GM21423 (cell line): ENCODE measurements around the gene TTC12.

Experiments used
- ATAC-seq: cut with Tn5 transposase; IDR thresholded peaks from one replicate; pipeline ENCODE4 v1.9.1; 2021; ENCODE audit warnings: mild to moderate bottlenecking, moderate library complexity; ENCODE audit not compliant: unreplicated experiment

Gene TTC12

DNA sequence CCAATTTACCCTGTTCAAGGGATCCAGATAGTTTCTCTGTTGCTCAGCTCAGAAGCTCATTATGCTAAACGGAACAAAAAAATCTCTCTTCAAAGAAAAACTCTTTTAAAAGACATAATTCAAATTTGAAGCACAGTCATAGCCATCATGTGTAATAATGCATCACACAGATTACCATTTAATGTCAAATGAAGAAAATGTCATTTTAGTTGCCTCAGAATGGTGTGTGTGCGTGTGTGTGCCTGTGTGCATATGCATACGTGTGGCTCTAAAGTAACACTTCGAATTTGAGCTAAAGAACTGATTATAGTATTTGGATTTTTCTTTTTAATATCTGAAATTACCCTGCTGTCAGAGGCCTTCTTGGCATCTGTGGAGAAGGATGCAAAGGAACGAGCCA lies 9.9 kb downstream of the TTC12 start:
- no peak for ATAC-seq

DNA sequence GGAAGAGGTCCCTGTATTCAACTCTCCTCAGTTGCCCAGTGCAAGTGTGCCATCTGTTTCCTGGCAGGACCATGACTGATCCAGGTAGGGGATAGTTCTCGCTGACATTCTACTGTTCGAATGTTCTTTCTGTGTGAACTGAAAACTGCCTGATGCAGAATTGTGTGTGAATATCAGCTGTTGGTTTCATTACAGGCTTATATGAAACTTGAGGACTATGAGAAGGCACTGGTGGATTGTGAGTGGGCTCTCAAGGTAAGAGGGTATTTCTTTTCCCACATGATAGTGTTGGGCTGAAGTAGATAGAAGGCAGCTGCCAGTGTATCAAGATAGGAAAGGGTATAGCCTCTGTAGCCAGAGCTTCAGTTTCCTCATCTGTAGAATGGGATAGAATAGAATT lies 15.3 kb downstream of the TTC12 start:
- no peak for ATAC-seq

DNA sequence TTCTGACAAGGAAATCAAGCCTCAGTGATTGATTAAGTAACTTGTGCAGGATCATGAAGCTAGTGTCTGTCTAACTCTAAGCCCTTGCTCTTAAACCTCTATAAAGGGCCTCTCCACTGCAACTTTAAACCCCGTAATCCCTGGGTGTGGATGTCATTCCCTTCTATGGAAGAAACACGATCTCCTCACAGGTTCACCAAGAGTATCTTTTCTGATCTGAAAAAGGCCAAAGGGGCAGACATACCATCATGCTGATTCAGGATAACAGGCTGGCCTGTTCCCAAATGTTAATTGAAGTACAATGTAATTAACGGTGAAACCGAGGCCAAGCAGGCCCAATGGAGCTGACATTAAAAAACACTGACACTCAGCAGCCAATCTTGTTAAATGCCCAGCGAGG lies 17.1 kb downstream of the TTC12 start:
- no peak for ATAC-seq

DNA sequence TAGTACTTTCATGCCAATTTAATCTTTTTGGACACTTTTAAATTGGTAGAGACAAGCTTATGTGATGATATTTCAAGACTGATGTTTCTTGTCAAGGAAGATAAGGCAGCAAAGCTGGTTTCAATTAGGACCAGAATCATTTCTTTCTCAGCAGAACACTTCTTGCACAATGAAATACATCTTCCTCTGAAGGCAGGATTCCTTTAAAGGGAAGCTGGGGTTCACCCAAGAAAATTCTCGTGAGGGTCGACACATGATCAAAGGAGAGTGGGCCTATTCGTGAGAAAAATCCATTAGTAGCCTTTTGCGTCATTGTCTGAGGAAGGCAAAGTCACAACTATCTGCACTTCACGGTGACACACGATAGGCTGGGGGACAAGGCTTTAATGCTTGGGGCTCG lies 17.6 kb downstream of the TTC12 start:
- no peak for ATAC-seq

DNA sequence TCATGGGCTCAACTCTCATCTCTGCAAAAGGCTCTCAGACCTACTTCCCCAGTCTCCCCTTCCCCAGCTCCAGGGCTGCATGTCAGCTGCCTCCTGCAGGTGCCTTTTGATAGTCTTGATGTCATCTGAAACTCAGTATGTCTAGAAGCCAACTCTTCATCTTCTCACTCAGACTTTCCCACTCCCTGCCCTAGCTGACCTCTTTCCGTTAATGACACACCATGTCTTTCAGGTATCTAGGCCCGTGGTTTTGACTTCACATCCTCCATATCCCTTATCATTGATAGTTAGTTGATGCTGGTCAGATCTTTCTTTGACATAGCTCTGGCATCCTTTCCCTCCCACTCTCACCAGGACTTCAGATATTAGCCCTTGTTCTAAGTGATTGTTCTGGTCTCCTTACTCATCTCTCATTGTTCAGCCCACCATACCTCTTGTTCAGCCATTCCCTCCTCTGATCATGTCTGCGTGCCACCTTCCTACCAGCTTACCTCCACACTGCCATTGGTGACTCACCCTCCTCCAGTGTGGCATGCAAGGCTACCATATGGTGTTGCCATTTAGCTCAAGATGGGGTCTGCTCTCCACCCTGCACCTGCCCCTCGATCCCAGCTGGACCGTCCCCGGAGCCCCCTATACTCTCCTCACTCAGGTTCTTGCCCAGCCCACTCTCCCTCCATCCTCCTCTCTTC lies 18.4 kb downstream of the TTC12 start:
- ATAC-seq, result no peak

DNA sequence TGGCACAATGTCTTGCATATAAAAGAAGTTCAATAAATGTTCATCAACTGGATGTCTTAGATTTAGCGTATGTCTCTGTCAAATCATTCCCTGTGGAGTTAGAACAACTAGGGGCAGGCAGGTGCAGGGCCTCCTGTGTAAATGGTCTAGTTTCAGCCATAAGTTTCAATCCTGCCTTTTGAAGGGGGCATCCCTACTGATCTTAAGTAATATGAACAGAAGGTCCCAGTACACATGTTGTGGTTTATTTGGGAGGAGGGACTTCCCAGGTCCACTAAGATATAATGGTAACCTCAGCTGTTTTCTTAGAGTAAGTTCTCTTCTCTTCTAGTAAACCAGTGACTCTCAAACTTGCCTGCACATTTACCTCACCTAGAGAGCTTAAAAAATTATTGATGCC lies 19.8 kb downstream of the TTC12 start:
- peak; percentile 68 for ATAC-seq

DNA sequence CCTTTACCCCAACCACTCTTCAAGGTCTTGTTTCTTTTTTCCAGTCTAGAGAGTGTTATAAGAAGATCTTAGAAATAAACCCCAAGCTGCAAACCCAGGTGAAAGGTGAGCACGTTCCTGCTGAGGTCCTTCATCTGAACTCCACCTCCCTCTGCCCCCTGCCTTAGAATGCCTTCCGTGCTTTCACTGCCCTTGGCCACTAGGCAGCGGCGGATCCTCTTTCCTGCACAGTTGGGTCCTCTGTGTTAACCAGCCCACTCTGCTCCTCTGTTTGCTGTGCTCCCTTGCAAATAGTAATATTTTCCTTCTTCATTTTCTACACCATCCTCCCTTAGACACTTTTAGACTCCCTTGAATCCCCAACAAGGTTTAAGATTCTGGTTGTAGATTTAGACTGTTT lies 24.3 kb downstream of the TTC12 start:
- no peak for ATAC-seq

DNA sequence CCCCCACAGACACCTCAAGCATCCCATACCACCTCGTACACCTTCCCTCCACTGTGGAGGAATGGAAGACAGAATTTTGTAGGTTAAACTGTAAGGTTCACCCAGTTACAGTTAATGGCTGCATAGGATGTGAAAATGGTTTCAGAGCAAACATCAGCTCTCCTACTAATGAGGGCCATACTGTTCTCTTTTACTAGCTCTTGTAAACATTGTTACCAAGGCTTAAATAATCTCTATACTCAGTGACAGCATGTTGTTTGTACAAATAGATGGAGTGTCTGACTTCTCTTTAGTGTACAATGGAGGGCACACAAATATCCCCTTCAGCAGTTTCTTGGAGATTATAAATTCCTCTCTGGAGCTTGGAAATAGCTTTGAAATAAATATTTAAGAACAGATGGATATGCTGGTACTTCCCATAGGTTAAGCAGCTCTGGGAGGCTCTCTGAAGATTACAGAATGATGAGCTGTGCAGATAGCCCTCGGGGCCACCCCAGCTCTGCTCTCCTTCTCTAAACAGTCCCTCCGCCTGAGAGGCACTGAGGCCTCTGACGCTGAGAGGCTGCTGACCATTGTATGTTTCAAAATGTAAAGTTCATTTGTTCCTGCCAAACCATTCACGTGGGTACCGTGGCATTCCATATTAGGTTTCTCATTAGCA lies 25.7 kb downstream of the TTC12 start:
- ATAC-seq, result no peak

DNA sequence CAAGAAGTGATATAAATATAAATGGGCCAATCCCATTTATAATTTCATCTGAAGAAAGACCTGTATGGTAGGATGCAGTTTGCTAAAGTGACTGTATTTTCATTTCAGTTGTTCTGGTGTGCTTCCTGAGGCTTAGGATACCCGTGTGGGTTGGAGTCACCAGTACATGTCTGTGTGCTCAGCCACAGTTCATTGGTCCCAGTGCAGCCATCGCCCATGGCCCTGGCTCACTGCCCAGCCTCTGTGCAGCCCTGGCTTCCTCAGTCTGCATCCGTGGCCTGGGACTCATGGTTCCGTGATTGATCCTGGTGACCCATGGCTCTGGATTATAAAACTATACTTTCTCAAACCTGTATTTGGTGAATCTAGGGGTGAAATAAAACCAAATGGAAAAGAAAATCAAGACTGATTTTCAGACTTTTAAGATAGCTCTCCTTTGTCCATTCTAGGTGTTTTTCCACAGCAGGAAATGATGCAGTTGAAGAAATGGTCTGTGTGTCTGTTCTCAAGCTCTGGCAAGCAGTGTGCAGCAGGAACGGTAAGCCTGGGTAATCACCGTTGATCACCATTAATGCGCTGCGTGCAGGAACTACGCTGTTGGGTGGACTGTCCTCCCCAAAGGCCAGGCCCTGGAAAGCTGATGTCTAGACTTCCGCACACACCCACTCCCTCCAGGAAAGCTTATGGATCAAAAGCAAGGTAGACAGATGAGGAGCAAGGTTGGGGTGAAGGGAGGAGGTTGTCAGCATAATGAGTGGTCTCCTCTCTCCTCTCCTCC lies 27.2 kb downstream of the TTC12 start:
- ATAC-seq, result no peak

DNA sequence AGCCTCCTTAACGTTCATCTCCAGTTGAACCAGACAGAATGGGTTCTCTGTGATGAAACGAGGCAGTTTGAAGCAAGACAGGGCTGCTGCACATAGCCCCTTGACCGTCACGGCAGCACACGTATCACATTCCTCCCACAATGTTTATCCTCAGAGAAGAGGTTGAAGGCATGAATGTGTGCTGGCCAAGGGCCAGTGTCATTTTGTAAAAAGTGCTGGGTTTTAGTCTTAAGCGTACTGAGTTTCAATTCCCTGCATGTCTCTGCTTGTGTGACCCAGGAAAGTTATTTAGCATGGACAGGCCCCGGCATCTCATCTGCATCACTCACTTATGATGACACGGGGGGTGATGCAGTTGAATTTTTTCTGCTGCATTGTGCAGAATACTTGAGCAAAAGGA lies 31.6 kb downstream of the TTC12 start:
- ATAC-seq, result no peak

DNA sequence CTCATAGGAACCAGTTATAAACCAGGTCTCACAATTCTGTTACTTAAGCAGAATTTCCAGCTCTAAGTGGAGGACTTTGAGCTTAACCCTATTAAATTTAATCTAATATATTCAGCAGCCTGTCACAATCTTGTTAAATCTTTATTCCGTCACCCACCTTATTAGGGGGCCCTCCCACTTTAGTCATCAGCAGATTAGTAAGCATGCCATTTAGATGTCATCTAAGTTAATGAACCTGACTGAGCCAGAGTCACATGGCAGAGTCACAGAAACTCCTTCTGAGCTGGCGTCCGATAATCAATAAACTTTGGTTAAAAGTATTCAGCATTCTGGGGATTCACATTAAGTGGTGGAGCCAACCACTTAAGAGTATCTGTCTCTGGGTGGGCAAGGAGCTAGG lies 35.1 kb downstream of the TTC12 start:
- no peak for ATAC-seq

DNA sequence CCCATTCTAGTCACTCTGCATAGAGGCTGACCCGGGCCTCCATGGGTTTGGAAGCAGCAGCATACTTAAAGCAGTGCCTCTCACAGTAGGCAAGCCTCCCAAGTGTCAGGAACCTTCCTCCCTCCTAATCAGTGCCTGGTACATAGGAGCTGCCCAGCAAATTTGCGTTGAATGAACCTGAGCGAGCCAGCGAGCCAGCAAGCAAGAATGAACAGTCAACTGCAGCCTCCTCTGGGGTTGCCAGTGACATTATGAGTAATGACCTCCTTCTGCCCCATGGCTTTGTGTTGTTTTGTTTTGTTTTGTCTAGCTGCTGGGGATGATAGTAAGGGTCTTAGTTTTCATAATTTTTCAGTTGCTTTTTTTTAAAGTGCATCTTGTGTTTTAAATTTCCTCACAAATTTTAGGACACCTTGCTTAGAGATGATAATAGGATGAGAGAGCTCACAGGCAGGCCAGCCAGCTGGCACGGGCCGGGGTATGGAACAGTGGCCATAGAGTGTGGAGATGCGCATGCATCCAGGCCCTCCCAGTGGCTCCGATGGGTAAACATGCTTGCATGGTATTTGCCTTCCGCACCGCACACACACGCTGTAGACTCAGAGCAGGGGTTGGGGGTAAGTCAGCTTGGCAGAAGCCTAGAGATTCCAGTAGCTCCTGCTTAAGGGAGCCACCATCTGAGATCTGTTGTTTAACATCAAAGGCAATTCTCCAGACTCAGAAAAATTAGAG lies 36.1 kb downstream of the TTC12 start:
- no peak for ATAC-seq

DNA sequence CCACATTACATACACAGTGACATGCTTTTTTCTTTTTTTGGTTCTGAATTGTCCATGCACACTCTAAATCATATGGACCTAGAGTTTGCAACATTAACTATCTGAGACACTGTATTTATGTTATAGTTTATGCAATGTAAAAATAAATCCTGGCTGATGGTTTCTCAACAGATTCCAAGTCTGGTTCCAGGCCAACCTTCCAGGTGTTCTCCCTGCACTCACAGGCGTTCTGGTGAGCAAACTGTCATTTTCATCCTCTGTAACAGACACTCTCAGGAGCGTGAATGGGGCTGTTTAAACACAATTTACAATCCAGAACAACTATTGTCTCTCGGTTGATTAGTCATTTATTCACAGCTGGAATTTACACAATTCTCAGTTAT lies 36.7 kb downstream of the TTC12 start:
- no peak for ATAC-seq

DNA sequence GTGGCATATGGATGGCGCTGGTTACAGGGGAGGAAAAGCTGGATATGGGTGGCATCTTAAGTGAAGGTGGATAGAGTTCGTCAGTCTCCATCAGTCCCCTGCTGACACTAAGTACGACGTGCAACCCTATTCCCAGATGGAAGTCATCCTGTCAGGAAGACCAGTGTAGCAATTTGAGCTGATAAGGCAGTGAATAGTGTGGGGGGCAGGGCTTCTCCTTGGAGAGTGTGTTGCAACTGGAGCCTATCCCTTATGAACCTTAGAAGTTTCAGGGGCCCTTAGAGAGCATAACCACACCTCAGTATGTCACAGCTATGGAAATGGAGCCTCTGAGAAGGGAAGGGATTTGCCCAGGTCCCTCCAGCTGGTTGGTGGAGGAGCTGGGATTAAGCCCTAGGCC lies 37.1 kb downstream of the TTC12 start:
- ATAC-seq, result no peak

DNA sequence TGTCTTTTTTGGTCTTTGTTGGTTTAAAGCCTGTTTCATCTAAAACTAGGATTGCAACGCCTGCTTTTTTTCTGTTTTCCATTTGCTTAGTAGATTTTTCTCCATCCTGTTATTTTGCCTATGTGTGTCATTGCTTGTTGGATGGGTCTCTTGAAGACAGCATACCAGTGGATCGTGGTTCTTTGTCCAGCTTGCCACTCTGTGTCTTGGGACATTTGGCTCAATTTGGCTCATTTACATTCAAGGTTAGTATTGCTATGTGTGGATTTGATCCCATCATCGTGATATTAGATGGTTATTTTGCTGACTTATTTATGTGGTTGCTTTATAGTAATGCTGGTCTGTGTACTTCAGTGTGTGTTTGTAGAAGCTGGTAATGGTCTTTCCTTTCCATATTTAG lies 41.8 kb downstream of the TTC12 start:
- no peak for ATAC-seq

DNA sequence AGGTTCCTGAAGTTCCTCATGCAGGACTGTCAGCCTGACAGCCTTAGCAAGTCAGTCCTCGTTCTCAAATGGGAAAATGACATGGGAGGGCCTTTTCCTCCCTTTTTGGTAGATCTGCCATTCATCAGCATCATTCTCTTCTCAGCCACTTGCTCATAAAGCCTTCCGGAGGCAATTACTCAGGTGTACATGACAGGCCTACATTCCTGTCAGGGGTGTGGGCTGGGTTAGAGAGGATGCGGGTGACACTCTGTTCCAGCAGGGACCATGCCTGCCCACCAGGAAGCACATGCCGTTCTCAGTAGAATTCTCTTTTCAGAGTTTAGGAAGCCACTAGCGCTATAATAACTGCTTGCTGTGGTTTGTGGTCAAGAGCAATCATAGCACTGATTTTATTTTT lies 49.0 kb downstream of the TTC12 start:
- no peak for ATAC-seq

DNA sequence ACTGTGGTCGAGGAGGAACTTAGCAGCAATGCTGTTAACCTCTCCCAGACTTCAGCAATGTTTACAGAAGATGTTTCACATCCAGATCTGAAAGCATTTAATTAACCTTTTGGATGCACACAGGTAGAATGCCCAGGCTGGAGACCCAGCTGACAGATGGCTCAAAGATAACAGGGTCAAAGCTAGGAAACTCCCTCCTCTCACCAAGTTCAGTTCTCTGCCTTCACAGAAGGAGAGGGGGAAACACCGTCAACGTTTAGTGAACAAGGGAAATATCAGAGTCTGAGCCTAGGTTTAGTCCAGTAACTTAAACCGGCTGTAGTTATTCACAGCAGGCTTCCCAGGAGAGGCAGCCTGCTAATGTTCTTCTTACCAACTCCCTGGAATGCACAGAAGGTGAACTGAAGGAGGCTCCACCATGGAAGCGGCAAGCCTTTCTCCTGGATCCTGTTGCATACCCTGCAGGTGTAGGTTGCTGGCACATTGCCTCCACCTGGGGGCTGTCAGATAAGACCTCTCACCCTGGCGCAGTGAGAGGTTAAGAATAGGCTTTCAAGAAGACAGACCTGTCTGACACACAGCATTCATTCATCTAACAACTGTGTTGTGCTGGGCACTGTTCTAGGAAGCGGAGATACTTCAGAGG lies 49.7 kb downstream of the TTC12 start:
- ATAC-seq, result no peak

DNA sequence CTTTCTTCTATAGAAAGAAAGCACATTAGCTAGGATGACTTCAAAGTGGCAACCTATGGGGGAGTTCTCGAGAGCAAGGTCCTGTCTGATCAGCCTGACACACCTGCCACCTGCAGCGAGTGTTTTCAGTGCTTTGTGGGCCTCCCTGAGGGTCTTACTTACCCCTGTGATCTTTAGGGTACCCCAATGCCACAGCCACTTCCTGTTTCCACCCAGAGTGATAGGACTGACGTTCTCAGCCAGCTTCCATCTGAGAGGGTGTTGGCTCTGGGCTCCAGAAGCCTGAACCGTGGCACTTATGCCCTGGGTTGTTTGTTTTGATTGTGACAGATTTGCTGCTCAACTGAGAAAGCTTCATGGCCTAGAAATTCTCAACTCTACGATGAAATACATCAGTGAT lies 51.5 kb downstream of the TTC12 start:
- no peak for ATAC-seq

DNA sequence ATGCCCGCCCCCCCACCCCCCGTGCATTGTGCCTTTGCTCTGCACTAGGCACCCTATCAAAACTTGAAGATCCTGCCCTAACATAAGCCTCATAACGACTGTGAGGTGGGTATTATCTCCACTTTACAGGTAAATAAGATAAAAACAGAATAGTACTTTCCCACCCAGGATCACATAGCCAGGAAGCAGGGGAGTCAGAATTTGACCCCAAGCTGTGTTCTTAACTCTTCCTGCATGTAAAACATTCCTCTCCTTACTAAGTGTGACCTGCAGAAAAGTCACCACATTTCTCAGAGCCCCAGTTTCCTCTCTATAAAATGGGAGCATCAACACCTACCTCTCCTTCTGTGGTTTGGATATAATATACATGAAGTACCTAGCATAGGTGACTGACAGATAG lies 55.0 kb downstream of the TTC12 start:
- ATAC-seq, result no peak

DNA sequence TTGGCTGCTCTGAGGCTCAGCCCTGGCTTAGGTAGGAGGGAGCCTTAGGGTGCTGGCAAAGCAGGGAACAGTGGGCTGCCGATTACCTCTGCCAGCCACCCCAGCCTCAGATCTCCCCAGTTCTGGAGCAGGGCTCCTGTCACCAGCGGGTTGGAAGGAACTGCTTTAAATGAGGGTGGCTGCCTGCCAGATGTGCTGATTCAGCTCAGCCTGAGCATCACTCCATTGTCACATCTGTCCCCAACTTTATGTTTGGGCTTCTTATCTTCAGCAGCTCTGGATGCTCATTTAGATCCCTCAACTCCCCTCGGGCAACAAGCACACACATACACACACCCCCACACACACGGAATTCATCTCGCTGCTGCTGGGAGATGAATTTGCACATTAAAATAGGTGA lies 56.3 kb downstream of the TTC12 start:
- no peak for ATAC-seq

DNA sequence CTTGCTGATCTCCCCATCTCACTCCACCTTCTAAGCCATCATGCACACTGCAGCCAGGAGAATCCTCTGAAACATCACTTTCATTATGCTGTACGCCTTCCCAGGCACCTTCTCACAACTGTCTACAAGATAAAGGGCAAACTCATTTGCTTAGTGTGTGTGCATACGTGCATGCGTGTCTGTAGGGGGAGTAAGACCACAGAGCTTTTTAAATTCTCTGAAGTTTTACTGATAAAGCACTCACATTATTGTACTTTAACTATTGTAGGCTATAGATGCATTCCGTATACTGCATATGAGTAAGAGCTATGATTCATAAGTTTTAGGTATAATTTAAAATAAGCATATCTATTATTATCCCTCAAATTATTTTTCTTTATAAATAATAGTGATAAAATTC lies 57.9 kb downstream of the TTC12 start:
- ATAC-seq, result no peak
